Kasumi-1 (cell line): Measurements from ENCODE around the gene TAOK2.
A peak's percentile ranks its signal among the peaks of the same experiment; 100 is the strongest.
"Not testable (repeated sequence)": the region's sequence is repeated elsewhere in the genome, so short reads cannot be mapped to it uniquely, and the experiment has no call there.

Source experiments
- DNase-seq, 2 experiments: peaks; one replicate each; lab custom pipeline; 2025; lab: John Stamatoyannopoulos, UW

The TAOK2 gene

DNA sequence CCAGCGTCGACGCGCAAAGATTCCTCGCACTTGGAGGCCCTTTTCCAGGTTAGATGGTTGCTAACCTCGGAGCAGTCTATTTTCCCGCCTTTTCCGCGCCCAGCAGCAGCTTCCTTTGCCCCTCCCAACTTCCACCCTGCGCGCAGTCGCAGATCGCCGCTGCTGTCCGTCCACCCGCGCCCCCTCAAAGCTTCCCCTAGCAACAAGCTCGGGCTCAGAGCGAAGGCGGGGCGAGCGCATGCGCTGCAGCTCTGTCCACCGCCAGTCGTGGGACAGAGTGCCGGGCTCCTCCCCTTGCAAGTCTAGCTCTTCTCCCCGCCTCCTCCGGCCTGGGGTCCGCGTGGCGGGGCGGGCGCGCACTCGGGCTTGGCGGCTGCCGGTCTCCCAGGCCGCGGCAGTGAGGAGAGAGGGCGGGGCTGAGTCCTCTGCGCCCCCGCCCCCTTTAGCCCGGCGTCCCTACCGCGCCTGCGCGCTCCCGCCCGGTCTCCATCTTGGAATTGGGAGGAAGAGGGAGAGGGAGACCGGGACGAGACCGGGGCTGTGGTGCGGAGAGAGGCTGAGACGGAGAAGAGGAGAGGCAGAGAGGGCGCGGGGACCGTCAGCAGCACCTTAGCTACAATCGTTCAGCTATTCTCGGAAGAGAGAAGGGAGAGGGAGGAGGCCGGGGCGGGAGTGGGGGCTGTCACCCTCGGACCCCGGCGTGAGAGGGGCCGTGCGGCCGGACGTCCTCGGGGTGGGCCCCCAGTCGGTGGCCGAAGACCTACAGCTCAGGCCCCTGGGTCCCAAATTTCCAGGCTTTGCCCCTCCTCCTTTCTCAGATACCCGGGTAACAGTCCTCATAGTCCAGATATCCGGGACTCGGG is at the start of gene TAOK2:
TSS of gene TAOK2 (plus strand) at position 485 of the 863 bp plus-strand sequence. CDS start 3,905 bp downstream, outside the sequence.
- peak; percentile 84 to 86 for DNase-seq

DNA sequence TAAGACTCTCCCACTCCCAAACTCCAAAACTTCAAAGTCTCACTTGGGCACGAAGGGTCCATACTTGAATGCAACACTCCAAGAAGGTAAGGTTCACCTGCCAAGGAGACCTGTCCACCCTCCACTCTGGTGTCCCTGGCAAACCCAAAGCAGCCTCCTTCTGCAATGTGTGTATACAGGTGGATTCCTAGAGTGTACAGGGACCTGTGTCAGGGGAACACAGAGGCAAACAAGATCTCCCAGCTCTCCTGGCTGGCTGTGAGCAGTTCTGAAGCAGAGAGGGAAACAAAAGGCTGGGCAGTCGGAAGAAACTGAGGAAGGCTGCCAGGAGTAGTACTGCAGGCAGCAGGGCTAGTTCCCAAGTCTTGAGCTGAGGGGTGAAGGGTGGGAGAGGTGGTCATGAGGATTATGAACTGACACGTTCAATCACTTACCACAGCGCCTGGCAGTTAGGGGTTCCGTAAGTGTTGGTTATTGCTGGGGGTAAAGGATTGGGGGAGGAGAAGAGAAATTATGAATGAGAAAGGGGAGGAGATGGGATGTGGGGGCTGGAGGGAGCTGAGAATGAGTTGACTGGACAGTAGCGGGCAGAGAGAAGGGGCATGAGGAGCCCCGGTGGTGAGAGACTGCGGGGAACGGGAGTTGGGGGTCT is 48.4 kb upstream of the TAOK2 start:
- peak in 1 of 2 experiments; percentile 5 for DNase-seq

DNA sequence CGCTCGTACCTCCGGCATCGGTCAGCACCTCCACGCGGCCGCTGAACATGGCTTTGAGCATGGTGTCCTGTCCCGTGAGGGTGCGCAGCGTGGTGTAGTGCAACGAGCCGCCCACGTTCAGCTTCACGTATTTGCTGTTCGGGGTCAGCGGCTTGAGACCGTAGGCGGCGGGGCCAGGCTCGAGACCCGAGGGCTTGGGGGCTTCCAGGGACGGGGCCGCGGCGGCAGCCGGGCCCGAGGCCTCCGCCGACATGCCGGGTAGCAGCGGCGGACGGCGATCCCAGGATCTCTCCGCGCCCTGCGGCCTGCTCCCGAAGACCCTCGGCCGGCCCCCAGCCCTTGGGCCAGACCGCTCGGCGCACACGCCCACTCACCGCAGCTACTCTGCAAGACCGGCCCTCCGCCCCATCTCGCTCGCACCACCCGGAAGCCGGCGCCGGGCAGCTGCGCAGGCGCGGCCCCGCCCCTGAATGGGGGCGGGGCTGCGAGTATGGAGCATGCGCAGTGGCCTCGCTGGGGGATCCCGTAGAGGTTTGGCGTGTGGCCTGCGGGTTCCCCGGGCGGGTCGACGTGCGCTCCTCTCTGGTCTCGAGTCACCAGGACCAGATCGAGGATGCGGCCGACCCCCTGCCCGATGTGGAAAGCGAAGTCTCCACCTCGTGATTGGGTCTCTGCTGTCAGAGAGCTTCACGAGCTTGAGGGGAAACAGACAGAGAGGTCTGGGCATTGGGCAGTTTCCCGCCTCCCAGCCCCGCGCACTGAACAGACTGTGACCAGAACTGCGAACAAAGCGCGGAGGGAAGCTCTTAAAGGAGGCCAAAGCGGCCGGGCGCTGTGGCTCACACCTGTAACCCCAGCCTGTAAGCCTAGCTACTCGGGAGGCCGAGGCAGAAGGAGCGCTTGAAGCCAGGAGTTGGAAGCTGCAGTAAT is 47.6 kb upstream of the TAOK2 start, which contains the start of gene KCTD13:
TSS of gene KCTD13 (minus strand) at position 446 of the 930 bp plus-strand sequence. CDS start at position 253, 193 bp downstream.
- peak; percentile 32 to 56 for DNase-seq

DNA sequence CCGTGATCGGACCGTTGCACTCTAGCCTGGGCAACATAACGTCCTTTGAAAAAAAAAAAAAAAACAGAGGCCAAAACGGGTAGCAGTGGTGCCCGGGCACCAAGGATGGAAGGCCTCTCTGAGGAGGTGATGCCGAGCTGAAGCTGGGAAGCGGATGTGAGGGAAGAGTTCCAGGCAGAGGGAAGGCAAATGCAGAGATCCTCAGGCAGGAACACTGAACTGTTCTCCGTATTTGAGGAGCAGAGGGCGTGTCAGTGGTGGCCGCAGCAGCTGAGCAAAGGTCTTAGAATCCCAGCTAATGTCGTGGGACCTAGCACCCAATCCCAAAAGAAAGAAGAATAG is 47.0 kb upstream of the TAOK2 start:
- peak in 1 of 2 experiments; percentile 12 for DNase-seq

DNA sequence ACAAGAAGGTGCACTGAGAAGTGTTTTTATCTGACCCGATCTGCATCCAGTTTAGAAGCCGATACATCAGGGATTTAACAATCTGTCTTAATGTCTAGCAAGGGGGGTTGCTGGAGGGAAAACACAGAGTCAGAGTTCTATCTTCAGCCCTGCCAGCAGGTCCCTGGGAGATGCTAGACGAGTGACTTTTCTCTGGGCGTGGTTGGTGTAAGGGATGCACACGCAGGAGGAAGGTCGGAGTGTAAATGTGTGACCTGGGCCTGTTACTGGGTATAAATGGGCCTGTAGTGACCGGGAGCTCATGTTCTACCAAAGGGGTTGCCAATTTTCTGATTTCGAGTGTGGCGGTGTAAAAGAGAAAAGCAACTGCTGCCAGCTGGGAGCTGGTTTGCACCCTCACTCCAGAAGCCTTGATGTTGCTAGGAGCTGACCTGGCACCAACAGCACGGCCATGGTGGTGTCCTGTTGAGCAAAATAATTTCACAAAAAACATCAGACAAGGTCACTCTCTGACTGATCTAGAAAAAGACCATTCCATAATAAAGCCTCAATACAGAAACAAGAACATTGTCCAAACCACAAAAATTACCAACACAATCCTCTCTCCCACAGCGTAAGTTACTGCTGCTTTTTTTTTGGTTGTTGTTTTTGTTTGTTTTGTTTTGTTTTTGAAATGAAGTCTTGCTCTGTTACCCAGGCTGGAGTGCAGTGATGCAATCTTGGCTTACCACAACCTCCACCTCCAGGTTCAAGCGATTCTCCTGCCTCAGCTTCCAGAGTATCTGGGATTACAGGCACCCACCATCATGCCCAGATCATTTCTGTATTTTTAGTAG is 46.4 kb upstream of the TAOK2 start:
- no peak for DNase-seq

DNA sequence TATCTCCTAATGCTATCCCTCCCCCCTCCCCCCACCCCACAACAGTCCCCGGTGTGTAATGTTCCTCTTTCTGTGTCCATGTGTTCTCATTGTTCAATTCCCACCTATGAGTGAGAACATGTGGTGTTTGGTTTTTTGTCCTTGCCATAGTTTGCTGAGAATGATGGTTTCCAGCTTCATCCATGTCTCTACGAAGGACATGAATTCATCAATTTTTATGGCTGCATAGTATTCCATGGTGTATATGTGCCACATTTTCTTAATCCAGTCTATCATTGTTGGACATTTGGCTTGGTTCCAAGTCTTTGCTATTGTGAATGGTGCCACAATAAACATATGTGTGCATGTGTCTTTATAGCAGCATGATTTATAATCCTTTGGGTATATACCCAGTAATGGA is 41.9 kb upstream of the TAOK2 start:
- not testable (repeated sequence) for DNase-seq

DNA sequence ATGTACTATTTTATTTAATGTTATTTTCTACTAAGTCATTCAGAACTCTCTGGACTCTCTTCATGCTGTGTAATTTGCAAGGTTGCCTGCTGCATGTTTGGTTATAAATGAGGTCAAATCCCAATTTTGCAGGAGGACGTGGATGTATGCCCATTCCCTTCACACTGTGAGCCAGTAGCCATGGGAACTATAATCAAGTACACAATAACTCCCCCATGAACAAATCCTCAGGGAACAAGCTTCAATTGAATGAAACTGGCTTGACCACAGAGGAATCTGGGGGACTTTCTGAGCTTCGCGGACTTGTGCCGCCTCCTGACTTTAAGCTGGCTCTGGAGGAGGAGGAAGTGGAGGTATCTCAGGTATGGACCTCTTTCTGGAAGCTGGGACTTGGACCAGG is 33.0 kb upstream of the TAOK2 start:
- DNase-seq = no peak

DNA sequence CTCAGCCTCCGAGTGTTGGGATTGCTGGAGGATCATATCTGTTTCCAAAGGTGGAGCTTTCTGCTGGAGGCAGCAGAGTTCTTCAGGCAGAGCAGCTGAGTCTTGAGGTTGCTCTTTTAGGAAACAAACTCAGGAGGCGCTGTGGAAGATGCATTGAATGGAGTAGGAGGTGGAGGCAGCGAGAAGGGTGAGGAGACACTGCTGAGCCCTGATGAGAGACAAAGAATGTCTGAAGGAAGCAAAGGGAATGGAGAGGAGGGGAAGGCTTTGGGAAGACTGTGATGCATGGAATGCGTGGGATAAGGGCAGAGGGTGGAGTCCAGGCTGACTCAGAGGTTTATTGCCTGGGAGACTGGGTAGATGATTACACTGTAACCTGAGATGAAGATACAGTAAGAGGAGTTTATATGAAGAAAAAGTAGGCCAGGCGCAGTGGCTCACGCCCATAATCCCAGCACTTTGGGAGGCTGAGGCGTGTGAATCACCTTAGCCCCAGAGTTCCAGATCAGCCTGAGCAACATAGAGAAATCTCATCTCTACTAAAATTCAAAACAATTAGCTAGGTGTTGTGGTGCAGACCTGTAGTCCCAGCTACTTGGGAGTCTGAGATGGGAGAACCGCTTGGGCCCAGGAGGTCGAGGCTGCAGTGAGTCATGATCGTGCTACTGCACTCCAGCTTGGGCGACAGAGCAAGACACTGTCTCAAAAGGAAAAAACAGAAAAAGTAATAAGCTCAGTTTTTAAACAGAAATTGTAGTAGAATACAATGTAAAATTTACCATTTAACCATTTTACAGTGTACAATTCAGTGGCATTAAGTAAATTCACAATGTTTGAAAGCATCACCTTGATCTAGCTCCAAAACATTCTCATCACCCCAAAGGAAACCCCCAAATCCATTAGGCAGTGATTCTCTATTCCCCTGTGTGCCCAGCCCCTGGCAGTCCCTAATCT is 29.5 kb upstream of the TAOK2 start:
- no peak for DNase-seq

DNA sequence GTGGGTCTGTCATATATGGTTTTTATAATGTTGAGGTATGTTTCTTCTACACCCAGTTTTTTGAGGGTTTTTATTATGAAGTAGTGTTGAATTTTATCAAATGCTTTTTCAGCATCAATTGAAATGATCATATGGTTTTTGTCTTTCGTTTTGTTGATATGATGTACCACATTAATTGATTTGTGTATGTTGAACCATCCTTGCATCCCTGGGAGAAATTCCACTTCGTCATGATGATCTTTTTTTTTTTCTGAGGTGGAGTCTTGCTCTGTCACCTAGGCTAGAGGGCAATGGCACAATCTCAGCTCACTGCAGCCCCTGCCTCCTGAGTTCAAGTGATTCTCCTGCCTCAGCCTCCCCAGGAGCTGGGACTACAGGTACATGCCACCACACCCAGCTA is 25.8 kb upstream of the TAOK2 start:
- no peak for DNase-seq

DNA sequence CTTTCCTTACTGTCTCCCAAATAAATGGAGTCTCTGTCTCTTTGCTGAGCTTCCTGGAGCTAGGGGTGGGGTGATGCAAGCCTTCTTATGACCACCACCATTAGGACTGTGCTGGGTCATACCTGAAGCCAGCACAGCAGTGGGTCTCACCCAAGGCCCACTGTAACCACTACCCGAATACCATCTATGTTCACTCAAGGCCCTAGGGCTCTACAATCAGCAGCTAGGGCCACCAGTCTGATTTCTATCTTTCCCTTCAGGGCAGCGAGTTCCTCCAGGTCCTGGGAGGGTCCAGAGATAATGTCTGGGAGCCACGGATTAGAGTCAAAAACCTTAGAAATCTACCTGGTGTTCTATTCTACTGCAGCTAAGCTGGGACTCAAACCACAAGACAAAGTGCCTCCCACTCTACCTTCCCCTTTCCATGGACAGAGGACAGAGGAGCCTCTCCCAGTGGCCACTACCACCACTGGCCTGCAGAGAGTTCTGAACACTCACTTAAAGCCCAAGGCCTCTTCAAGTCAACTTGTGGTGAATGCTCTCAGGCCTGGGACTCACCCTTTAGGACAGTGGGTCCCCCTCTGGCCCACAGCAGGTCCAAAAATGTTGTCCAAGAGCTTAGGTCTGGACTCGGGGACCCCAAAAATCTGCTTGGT is 22.7 kb upstream of the TAOK2 start:
- DNase-seq = no peak

DNA sequence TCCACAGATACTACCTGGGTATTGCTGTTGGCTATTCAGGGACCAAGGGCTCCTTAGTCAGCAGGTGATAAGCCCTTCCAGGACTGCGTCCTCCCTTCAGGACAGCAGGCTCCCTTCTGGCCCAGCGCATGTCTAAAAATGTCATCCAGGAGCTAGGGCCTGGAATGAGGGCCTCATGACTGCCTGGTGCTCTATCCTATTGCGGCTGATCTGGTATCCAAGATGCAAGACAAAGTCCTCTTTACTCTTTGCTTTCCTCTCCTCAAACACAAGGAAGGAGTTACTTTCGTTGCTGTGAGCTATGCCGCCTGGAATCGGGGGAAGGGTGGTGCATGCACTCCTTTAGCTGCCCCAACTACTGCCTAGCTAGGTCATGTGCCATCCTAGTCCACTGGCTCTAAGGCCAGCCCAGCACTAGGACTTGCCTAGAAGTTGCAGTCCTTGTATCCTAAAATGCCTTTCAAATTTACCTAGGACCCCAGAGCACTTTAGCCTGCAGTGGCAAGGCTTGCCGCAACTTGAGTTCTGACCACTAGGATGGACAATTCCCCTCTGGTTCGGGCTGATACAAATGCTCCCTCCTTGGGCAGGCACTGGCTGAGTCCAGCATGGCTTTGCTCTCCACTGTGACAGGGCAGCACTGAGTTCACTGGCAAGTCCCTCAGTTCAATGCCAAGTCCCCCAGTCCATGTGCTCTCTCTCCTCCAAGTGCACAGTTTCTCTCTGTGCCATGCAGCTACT is 21.9 kb upstream of the TAOK2 start:
- no peak for DNase-seq

DNA sequence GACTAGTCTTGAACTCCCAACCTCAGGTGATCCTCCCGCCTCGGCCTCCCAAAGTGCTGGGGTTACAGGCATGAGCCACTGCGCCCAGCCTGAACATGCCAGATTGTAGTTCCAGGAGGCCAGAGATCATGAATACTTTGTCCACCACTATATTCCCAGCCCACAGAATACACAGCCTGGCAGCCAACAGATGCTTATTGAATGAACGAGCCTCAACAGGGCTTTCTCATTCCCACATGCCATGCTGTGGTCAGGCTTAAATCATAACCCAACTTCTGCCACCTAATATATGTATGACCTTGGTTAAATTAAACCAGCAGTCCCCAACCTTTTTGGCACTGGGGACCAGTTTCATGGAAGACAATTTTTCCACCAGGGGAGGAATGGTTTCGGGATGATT is 14.9 kb upstream of the TAOK2 start:
- no peak for DNase-seq

DNA sequence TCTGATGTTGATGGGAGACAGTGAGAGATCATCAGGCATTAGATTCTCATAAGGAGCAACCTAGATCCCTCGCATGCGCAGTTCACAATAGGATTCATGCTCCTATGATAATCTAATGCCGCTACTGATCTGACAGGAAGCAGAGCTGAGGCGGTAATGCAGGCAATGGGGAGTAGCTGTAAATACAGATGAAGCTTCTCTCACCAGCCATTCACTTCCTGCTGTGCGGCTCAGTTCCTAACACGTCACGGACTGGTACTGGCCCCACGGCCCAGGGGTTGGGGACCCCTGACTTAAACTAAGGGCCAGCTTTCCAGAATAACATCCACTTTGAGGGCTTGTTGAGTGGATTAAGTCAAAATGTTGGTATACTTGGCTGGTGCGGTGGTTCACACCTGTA is 14.4 kb upstream of the TAOK2 start:
- no peak for DNase-seq

DNA sequence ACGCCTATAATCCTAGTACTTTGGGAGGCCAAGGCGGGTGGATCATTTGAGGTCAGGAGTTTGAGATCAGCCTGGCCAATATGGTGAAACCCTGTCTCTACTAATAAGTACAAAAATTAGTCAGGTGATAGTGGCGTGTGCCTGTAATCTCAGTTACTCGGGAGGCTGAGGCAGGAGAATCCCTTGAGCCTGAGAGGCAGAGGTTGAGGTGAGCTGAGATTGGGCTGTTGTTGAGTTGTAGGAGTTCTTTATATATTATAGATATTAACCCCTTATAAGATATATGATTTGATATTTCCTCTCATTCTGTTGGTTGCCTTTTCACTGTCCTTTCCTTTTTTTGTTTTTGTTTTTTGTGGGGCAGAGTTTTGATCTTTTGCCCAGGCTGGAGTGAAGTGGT is 13.8 kb upstream of the TAOK2 start:
- not testable (repeated sequence) for DNase-seq

DNA sequence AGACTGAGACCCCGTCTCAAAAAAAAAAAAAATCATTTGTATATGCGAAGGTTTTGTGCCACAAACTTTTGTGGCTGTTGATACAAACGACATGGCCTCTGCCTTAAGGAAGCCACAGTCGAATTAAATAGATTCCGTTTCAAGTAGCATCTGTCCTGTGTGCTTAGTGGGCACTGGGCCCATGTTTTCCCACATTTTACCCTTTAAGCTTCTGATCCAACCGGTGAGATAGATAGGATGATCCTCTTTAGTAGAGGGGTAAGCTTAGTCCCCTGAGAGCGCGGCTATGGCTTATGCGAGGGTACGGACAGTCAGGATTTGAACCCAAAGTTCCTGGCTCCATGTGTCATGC is 12.6 kb upstream of the TAOK2 start:
- no peak for DNase-seq

DNA sequence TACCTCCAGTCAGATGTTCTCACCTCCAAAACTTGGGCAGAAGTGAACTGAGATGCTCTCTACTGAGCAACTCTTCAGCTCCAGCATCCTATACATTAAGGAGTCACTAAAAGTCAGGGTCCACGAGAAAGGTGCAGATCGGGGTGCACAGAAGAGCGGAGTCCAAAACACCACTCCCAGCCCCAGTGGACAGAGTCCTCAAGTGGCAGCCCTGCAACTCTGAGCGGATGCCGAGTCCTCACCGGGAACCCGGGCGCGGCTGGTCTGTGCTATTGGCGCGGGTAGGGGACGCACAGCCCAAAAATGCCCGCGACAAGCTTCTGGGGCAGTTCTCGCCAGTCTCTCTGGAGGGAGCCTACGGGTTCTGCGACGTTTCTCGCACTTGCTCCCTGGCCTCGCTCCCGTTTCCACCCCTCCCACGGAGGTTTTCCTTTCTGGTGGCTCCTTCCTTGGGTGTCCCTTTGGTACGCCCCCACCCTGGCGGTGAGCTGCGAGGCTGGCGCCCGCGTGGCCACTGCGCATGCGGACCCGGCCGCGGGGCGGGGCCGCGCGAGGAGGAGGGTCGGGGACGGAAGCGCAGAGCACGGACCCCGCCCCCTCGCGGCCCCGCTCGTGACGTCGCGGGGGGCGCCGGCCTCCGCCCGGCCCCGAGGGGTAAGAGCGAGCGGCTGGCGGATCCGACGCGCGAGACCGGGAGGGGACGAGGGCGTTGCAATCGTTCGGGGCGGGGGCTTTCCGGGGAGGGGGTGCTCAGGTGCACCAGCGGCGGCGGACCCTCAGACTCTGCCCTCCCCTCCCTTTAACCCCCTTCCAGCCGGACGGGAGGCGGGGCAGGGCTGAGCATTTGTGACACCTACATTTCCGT is 12.0 kb upstream of the TAOK2 start, which contains the start of gene TMEM219:
TSS of gene TMEM219 (plus strand) at position 601 of the 865 bp plus-strand sequence. CDS start 1,065 bp downstream, outside the sequence.
- peak; percentile 48 to 54 for DNase-seq

DNA sequence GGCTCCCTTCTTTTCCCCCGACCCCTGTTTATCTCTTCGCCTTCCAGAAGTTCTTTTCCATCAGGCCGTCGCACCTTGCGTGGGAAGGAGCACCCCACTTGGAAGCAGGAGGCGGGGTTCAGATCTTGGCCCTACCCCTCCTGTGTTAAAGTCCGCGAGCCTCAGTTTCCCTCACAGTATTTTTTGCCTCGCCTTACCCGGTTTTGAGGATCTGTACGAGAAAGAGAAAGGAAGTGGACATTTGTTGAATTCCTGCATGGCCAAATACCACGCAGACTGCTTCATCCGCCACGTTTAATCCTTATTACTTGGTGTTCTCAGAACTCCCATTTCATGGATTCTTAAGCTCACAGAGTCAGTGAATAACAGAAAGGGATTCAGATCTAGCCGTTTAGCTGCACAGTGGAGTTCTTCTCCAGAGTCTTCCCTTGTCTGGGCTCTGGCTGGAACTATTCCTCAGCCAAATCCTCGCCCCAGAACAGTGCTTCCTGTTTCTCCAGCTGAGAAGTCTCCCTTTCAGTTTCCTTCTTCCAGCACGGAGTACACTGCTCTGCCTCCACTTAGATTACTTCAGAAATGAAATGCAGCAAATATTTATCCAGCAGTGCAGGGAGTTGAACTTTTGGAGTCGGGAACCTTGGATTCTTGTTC is 11.2 kb upstream of the TAOK2 start:
- DNase-seq = peak; percentile 10 to 14
